Gastroesophageal sphincter (tissue), 4 donors: ENCODE measurements around the gene PPP1R2C. TPM values are rescaled to one million over a fixed set of nuclear protein-coding genes. Genes with fewer than 3 reads are reported as not detected.

Experiments
- ATAC-seq: fragments of 150-250 bp; one replicate; pipeline ENCODE4 v1.9.1; 2016; ENCODE audit warnings: mild to moderate bottlenecking, moderate library complexity
- H3K27ac ChIP-seq, 4 donors: fragments of 200-600 bp; sonication (generic) in 3 of 4; 1 replicate in 3 of 4; 2 replicates in 1 of 4; pipeline ENCODE4 v1.5.1; 2016 to 2019
- H3K27me3 ChIP-seq: fragments of 200-600 bp; sonication (generic); one replicate; pipeline ENCODE4 v1.5.1; 2019
- H3K36me3 ChIP-seq, 2 donors: fragments of 200-600 bp; sonication (generic); one replicate each; pipeline ENCODE4 v1.5.1; 2019; ENCODE audit warnings: control low read depth in 1 of 2
- H3K4me1 ChIP-seq, 3 donors: fragments of 200-600 bp; sonication (generic); 1 replicate in 2 of 3; 2 replicates in 1 of 3; pipeline ENCODE4 v1.5.1; 2016 to 2019; ENCODE audit warnings: control low read depth in 2 of 3
- H3K4me3 ChIP-seq, 2 donors: fragments of 200-600 bp; sonication (generic); one replicate each; pipeline ENCODE4 v1.5.1; 2019; ENCODE audit warnings: mild to moderate bottlenecking in 1 of 2, moderate library complexity in 1 of 2
- H3K9me3 ChIP-seq, 3 donors: fragments of 200-600 bp; sonication (generic); one replicate each; pipeline ENCODE4 v1.5.1; 2017 to 2019; ENCODE audit warnings: control low read depth in 2 of 3
- CTCF ChIP-seq, 4 experiments: fragments of 200-600 bp in 2 of 4; fragments of 450-650 bp in 2 of 4; sonication (generic) in 1 of 4; IDR thresholded peaks; one replicate each; pipeline ENCODE4 v1.5.1; 2017 to 2019; ENCODE audit warnings: antibody characterized with exemption in 4 of 4, mild to moderate bottlenecking in 2 of 4, moderate library complexity in 2 of 4
- EP300 ChIP-seq: sonication (generic); formaldehyde crosslinking; IDR thresholded peaks from one replicate; pipeline ENCODE4 v1.6.1; 2017; ENCODE audit warnings: antibody characterized with exemption, mild to moderate bottlenecking
- POLR2A ChIP-seq, 2 donors: fragments of 450-650 bp; IDR thresholded peaks; one replicate each; pipeline ENCODE4 v1.6.1; 2017; ENCODE audit warnings: antibody characterized with exemption in 2 of 2, mild to moderate bottlenecking in 2 of 2, moderate library complexity in 1 of 2
- POLR2AphosphoS5 ChIP-seq: sonication (generic); formaldehyde crosslinking; IDR thresholded peaks from one replicate; pipeline ENCODE4 v1.6.1; 2017; ENCODE audit warnings: antibody characterized with exemption
- WGBS, 2 donors: methylation state at CpG; one replicate each; pipeline ENCODE4 v1.1.5; 2018; ENCODE audit warnings: low coverage in 1 of 2; 5-methylcytosine and 5-hydroxymethylcytosine counted together
- total RNA-seq, 4 donors: library from RNA; depleted of rRNA; stranded (reverse); fragments of >200 nt; gene quantifications; one replicate each; pipeline ENCODE4 v1.1.0, GENCODE V29; 2016

PPP1R2C gene
- total RNA-seq, 4 donors from 2014 or later: not detected

- Histone ChIP-seq H3K27ac (no peak overlapping the region), H3K4me3 (no peak overlapping the region), H3K9me3 (no peaks in the 10 kb centered on the region), H3K4me1 (no peaks in the 10 kb centered on the region), H3K27me3 (no peaks in the 10 kb centered on the region), H3K36me3 (no peaks in the 10 kb centered on the region)
- TF ChIP-seq CTCF (IDR thresholded peaks at IDR 0.05): no peak
- TF ChIP-seq POLR2AphosphoS5: no peak
- 63 to 69% methylated on average over 2 of the region's 3 CpGs for WGBS, 2 donors
- no peak for ATAC-seq
Observed at GRCh38 chrX:42770566-42770965, 7.4 kb downstream of the PPP1R2C start.

GRCh38 chrX:42759881-42760280, 18.1 kb downstream of the PPP1R2C start:
- H3K4me3 ChIP-seq: no peak overlapping the region
- H3K9me3 ChIP-seq: no peaks in the 10 kb centered on the region
- 69 to 70% methylated on average over 1 of the region's 1 CpG for WGBS, 2 donors
- H3K4me1 ChIP-seq: no peaks in the 10 kb centered on the region
- TF ChIP-seq POLR2A (IDR thresholded peaks at IDR 0.05): no peak
- no peak for TF ChIP-seq CTCF (IDR thresholded peaks at IDR 0.05)
- TF ChIP-seq EP300: no peak
- TF ChIP-seq POLR2AphosphoS5: no peak
- no peak for ATAC-seq
- no peaks in the 10 kb centered on the region for H3K36me3 ChIP-seq
- H3K27ac ChIP-seq: no peak overlapping the region
- no peaks in the 10 kb centered on the region for H3K27me3 ChIP-seq

GRCh38 chrX:42755815-42756214, 22.1 kb downstream of the PPP1R2C start:
- WGBS, 2 donors: 58% methylated on average over 5 of the region's 6 CpGs; no CpG with 5 or more reads in 1 of the 2 donors

GRCh38 chrX:42754603-42755002, 23.4 kb downstream of the PPP1R2C start:
- Histone ChIP-seq H3K36me3 (no peaks in the 10 kb centered on the region), H3K27ac (no peak overlapping the region), H3K27me3 (no peaks in the 10 kb centered on the region), H3K4me3 (no peak overlapping the region), H3K9me3 (no peaks in the 10 kb centered on the region), H3K4me1 (no peaks in the 10 kb centered on the region)
- 0 to 82% methylated on average over 1 to 2 of the region's 2 CpGs for WGBS, 2 donors
- no peak for ATAC-seq
- no peak for TF ChIP-seq POLR2AphosphoS5
- TF ChIP-seq EP300: no peak
- no peak for TF ChIP-seq CTCF (IDR thresholded peaks at IDR 0.05)
- no peak for TF ChIP-seq POLR2A (IDR thresholded peaks at IDR 0.05)

More at GRCh38 chrX:42755815-42756214, 22.1 kb downstream of the PPP1R2C start:
- no peak for TF ChIP-seq CTCF (IDR thresholded peaks at IDR 0.05)
- no peak for TF ChIP-seq POLR2AphosphoS5
- no peak for TF ChIP-seq EP300
- TF ChIP-seq POLR2A (IDR thresholded peaks at IDR 0.05): no peak
- no peaks in the 10 kb centered on the region for H3K9me3 ChIP-seq
- H3K27ac ChIP-seq: no peak overlapping the region
- no peaks in the 10 kb centered on the region for H3K36me3 ChIP-seq
- no peaks in the 10 kb centered on the region for H3K4me1 ChIP-seq
- ATAC-seq: peak; percentile 68
- no peak overlapping the region for H3K4me3 ChIP-seq
- H3K27me3 ChIP-seq: no peaks in the 10 kb centered on the region

- Histone ChIP-seq H3K9me3 (no peaks in the 10 kb centered on the region), H3K4me1 (no peaks in the 10 kb centered on the region), H3K27me3 (no peaks in the 10 kb centered on the region), H3K4me3 (no peak overlapping the region), H3K27ac (no peak overlapping the region), H3K36me3 (no peaks in the 10 kb centered on the region)
- TF ChIP-seq CTCF (IDR thresholded peaks at IDR 0.05): no peak
- no peak for TF ChIP-seq POLR2AphosphoS5
- WGBS, 2 donors: 94% methylated on average over 2 of the region's 2 CpGs; no CpG with 5 or more reads in 1 of the 2 donors
- ATAC-seq: no peak
Observed at GRCh38 chrX:42754115-42754514, 23.8 kb downstream of the PPP1R2C start.
